SK-N-MC (cell line): Measurements from ENCODE around the gene SMAD4.
A peak's percentile ranks its signal among the peaks of the same experiment; 100 is the strongest.

Experiments used
- DNase-seq: peaks from one replicate; pipeline ENCODE4 v3.0.0-alpha.2; 2011; ENCODE audit warnings: low read depth, low spot score
- H3K27ac ChIP-seq: fragments of 200-600 bp; sonication (generic); 2 replicates; pipeline ENCODE4 v1.5.1; 2016; ENCODE audit warnings: mixed run types
- H3K36me3 ChIP-seq: fragments of 200-600 bp; sonication (generic); 2 replicates; pipeline ENCODE4 v1.6.1; 2017; ENCODE audit warnings: antibody characterized with exemption, low read length, mixed read lengths; ENCODE audit not compliant: insufficient read depth
- H3K4me3 ChIP-seq: fragments of 200-600 bp; sonication (generic); 2 replicates; pipeline ENCODE4 v1.5.1; 2016
- H3K9ac ChIP-seq: fragments of 200-600 bp; sonication (generic); 2 replicates; pipeline ENCODE4 v1.8.0; 2017; ENCODE audit warnings: mixed run types, mixed read lengths; ENCODE audit not compliant: insufficient read length
- H3K9me3 ChIP-seq: fragments of 200-600 bp; sonication (generic); 2 replicates; pipeline ENCODE4 v1.6.1; 2017; ENCODE audit warnings: low read depth, mild to moderate bottlenecking, antibody characterized with exemption, low read length, moderate library complexity, mixed read lengths
- EZH2 ChIP-seq: fragments of 200-600 bp; sonication (generic); IDR thresholded peaks from one replicate; pipeline ENCODE4 v1.6.1; 2017; ENCODE audit warnings: antibody characterized with exemption
- FOXP2 ChIP-seq: optimal IDR thresholded peaks from 2 replicates; pipeline ENCODE3; 2011; ENCODE audit warnings: mild to moderate bottlenecking, moderate library complexity; ENCODE audit not compliant: insufficient read depth; ENCODE audit errors: extremely low read length, control extremely low read depth
- POLR2AphosphoS5 ChIP-seq: IDR thresholded peaks from 2 replicates; pipeline ENCODE4 v1.6.1; 2012; ENCODE audit warnings: mild to moderate bottlenecking, low read depth, low read length, borderline replicate concordance

The SMAD4 gene

GRCh38 chr18:51013259-51013658 is 16.8 kb upstream of the SMAD4 start:
- no peaks in the 10 kb centered on the region for H3K9me3 ChIP-seq
- no peaks in the 10 kb centered on the region for H3K36me3 ChIP-seq
- no peak overlapping the region for H3K4me3 ChIP-seq
- no peak overlapping the region for H3K27ac ChIP-seq
- no peak for DNase-seq
- TF ChIP-seq POLR2AphosphoS5 (no peak), FOXP2 (no peak), EZH2 (no peak)
- H3K9ac ChIP-seq = no peak overlapping the region

- H3K4me3 ChIP-seq = no peak overlapping the region
- no peaks in the 10 kb centered on the region for H3K9me3 ChIP-seq
- H3K27ac ChIP-seq = no peak overlapping the region
- TF ChIP-seq POLR2AphosphoS5 = no peak
- no peak for TF ChIP-seq FOXP2
- no peak for TF ChIP-seq EZH2
- no peak overlapping the region for H3K9ac ChIP-seq
- no peak for DNase-seq
- H3K36me3 ChIP-seq = no peaks in the 10 kb centered on the region
These were observed 12.7 kb upstream of the SMAD4 start for GRCh38 chr18:51017140-51017879.

- no peak overlapping the region for H3K4me3 ChIP-seq
- no peak overlapping the region for H3K27ac ChIP-seq
- no peak overlapping the region for H3K9ac ChIP-seq
- H3K9me3 ChIP-seq = no peaks in the 10 kb centered on the region
- DNase-seq = no peak
- peaks cover 3% of the 10 kb centered on the region; the same call in 1 of the 2 replicates for H3K36me3 ChIP-seq
- TF ChIP-seq FOXP2 (no peak), EZH2 (no peak), POLR2AphosphoS5 (no peak)
These were observed 9.5 kb upstream of the SMAD4 start for GRCh38 chr18:51020536-51020935.

- Histone ChIP-seq H3K9ac (no peak overlapping the region), H3K9me3 (no peaks in the 10 kb centered on the region), H3K27ac (no peak overlapping the region), H3K36me3 (peaks cover 6% of the 10 kb centered on the region; the same call in 1 of the 2 replicates), H3K4me3 (no peak overlapping the region)
- TF ChIP-seq POLR2AphosphoS5 = no peak
- no peak for TF ChIP-seq EZH2
- TF ChIP-seq FOXP2 = no peak
- DNase-seq = no peak
These were observed 8.6 kb upstream of the SMAD4 start for GRCh38 chr18:51021226-51021965.

- no peak overlapping the region for H3K27ac ChIP-seq
- H3K36me3 ChIP-seq = peaks cover 6% of the 10 kb centered on the region; the same call in 1 of the 2 replicates
- TF ChIP-seq FOXP2 (no peak), POLR2AphosphoS5 (no peak), EZH2 (no peak)
- H3K9me3 ChIP-seq = no peaks in the 10 kb centered on the region
- no peak overlapping the region for H3K4me3 ChIP-seq
- H3K9ac ChIP-seq = no peak overlapping the region
- DNase-seq = no peak
These were observed 4.5 kb upstream of the SMAD4 start for GRCh38 chr18:51025512-51025911.

- Histone ChIP-seq H3K36me3 (peaks cover 12% of the 10 kb centered on the region), H3K27ac (no peak overlapping the region), H3K9ac (peak overlapping the region; percentile 93), H3K9me3 (no peaks in the 10 kb centered on the region), H3K4me3 (peak overlapping the region; percentile 89)
- DNase-seq = no peak
- no peak for TF ChIP-seq POLR2AphosphoS5
- no peak for TF ChIP-seq FOXP2
- TF ChIP-seq EZH2 = no peak
These were observed 1.7 kb upstream of the SMAD4 start for GRCh38 chr18:51028201-51028805.

GRCh38 chr18:51029378-51029693 is 677 bp upstream of the SMAD4 start:
- TF ChIP-seq POLR2AphosphoS5 = no peak
- no peak for TF ChIP-seq FOXP2
- no peak for TF ChIP-seq EZH2
- Histone ChIP-seq H3K4me3 (peak overlapping the region; percentile 89), H3K9me3 (no peaks in the 10 kb centered on the region), H3K9ac (peak overlapping the region; percentile 93), H3K36me3 (peaks cover 18% of the 10 kb centered on the region), H3K27ac (peak overlapping the region; percentile 64; the same call in 1 of the 2 replicates)
- DNase-seq = no peak
